GM23338 (cell line): ENCODE results near the gene JAM3. TPM values are rescaled to one million over a fixed set of nuclear protein-coding genes. Genes with fewer than 3 reads are reported as not detected.

ENCODE experiments used
- ATAC-seq: fragments of 200-7000 bp; cut with Tn5 transposase; 3 replicates; pipeline ENCODE4 v1.9.1; 2020
- DNase-seq: peaks from one replicate; pipeline ENCODE4 v3.0.0-alpha.2; 2015; ENCODE audit warnings: low spot score
- H2AFZ ChIP-seq: fragments of 200-600 bp; sonication (generic); 2 replicates; pipeline ENCODE4 v1.8.0; 2016; ENCODE audit warnings: antibody characterized with exemption, mild to moderate bottlenecking, moderate library complexity
- H3F3A ChIP-seq: fragments of 200-600 bp; sonication (generic); replicated peaks from 2 replicates; pipeline ENCODE4 v1.8.0; 2017; ENCODE audit warnings: antibody characterized with exemption, mixed run types, low read depth
- H3K27ac ChIP-seq: fragments of 200-600 bp; sonication (generic); 2 replicates; pipeline ENCODE4 v1.6.1; 2016; ENCODE audit warnings: low read depth
- H3K27me3 ChIP-seq: fragments of 200-600 bp; sonication (generic); 2 replicates; pipeline ENCODE4 v1.8.0; 2016; ENCODE audit warnings: mild to moderate bottlenecking, mixed run types, moderate library complexity; ENCODE audit not compliant: insufficient read depth
- H3K36me3 ChIP-seq: fragments of 200-600 bp; sonication (generic); 2 replicates; pipeline ENCODE4 v1.8.0; 2016; ENCODE audit warnings: mild to moderate bottlenecking; ENCODE audit not compliant: insufficient read depth
- H3K4me1 ChIP-seq: fragments of 200-600 bp; sonication (generic); 2 replicates; pipeline ENCODE4 v1.8.0; 2016; ENCODE audit warnings: mild to moderate bottlenecking, moderate library complexity; ENCODE audit not compliant: insufficient read depth
- H3K4me2 ChIP-seq: fragments of 200-600 bp; sonication (generic); 2 replicates; pipeline ENCODE4 v1.7.1; 2017; ENCODE audit warnings: mixed run types
- H3K4me3 ChIP-seq: fragments of 200-600 bp; sonication (generic); 2 replicates; pipeline ENCODE4 v1.6.1; 2016; ENCODE audit warnings: mixed run types
- H3K79me2 ChIP-seq: fragments of 200-600 bp; sonication (generic); replicated peaks from 2 replicates; pipeline ENCODE4 v1.8.0; 2017; ENCODE audit warnings: mild to moderate bottlenecking; ENCODE audit not compliant: insufficient read depth
- H3K9me2 ChIP-seq: fragments of 200-600 bp; sonication (generic); 2 replicates; pipeline ENCODE4 v1.8.0; 2017; ENCODE audit not compliant: insufficient read depth
- H4K20me1 ChIP-seq: fragments of 200-600 bp; sonication (generic); replicated peaks from 2 replicates; pipeline ENCODE4 v1.8.0; 2017; ENCODE audit warnings: mild to moderate bottlenecking; ENCODE audit not compliant: insufficient read depth
- H3K27ac Mint-ChIP-seq: 2 replicates; pipeline ENCODE4 v1.8.0; 2020; ENCODE audit warnings: inconsistent platforms, mild to moderate bottlenecking, moderate library complexity, mixed read lengths
- H3K27me3 Mint-ChIP-seq: 3 replicates; pipeline ENCODE4 v1.8.0; 2022; ENCODE audit warnings: low read depth, mild to moderate bottlenecking, moderate library complexity, mixed read lengths, inconsistent platforms; ENCODE audit not compliant: insufficient read depth, poor library complexity
- H3K36me3 Mint-ChIP-seq: 3 replicates; pipeline ENCODE4 v1.8.0; 2021; ENCODE audit warnings: low read depth, mild to moderate bottlenecking, inconsistent platforms, moderate library complexity, mixed read lengths
- H3K4me1 Mint-ChIP-seq: 3 replicates; pipeline ENCODE4 v1.8.0; 2020; ENCODE audit warnings: mild to moderate bottlenecking, inconsistent platforms, mixed read lengths
- H3K4me3 Mint-ChIP-seq: 3 replicates; pipeline ENCODE4 v1.8.0; 2021; ENCODE audit warnings: moderate library complexity, mild to moderate bottlenecking, inconsistent platforms, mixed read lengths
- H3K9me3 Mint-ChIP-seq: 3 replicates; pipeline ENCODE4 v1.8.0; 2020; ENCODE audit warnings: moderate library complexity, mild to moderate bottlenecking, inconsistent platforms, mixed read lengths
- JUNB ChIP-seq: IDR thresholded peaks from one replicate; pipeline ENCODE4 v1.6.1; 2016; ENCODE audit warnings: antibody characterized with exemption; ENCODE audit not compliant: unreplicated experiment
- POLR2AphosphoS5 ChIP-seq: IDR thresholded peaks from 2 replicates; pipeline ENCODE4 v1.6.1; 2016; ENCODE audit warnings: antibody characterized with exemption, low read depth
- REST ChIP-seq: IDR thresholded peaks from one replicate; pipeline ENCODE4 v1.6.1; 2018; ENCODE audit warnings: antibody characterized with exemption; ENCODE audit not compliant: unreplicated experiment
- ZNF462 ChIP-seq: fragments of 250-450 bp; sonication (Bioruptor Pico); IDR thresholded peaks from 2 replicates; pipeline ENCODE4 v1.5.0; 2020; ENCODE audit warnings: mild to moderate bottlenecking, moderate library complexity
- polyA plus RNA-seq: library from polyadenylated mRNA; unstranded; fragments of >200 nt; fragmentation: Nextera tagmentation; extraction: Ambion mirVana; gene quantifications from 2 replicates; pipeline ENCODE4 v1.2.1, GENCODE V29; 2016
- total RNA-seq: library from RNA; depleted of rRNA; stranded (reverse); fragments of >200 nt; shearing (Covaris generic); gene quantifications from 2 replicates; pipeline ENCODE4 v1.2.3, GENCODE V29; 2014

JAM3 gene
- total and polyA plus RNA-seq, 2 experiments from 2014 or later: 14.1 to 41.5 TPM

- TF ChIP-seq ZNF462 (CRISPR knock-in tag) (no peak), POLR2AphosphoS5 (no peak)
These were observed 29.9 kb upstream of the JAM3 start (continued) for GRCh38 chr11:134038897-134039470.

GRCh38 chr11:134039726-134040385 is 29.0 kb upstream of the JAM3 start:
- Mint-ChIP-seq H3K27me3 (peaks cover 27% of the 10 kb centered on the region), H3K9me3 (no peaks in the 10 kb centered on the region; the same call in 2 of the 3 replicates), H3K36me3 (no peaks in the 10 kb centered on the region; the same call in 2 of the 3 replicates), H3K4me1 (peaks cover 36% of the 10 kb centered on the region), H3K27ac (peak overlapping the region; percentile 22), H3K4me3 (no peak overlapping the region; the same call in 2 of the 3 replicates)
- DNase-seq (no peak), ATAC-seq (no peak)
- no peaks in the 10 kb centered on the region for H3K9me2 ChIP-seq
- H3F3A ChIP-seq: peaks cover 16% of the 10 kb centered on the region
- TF ChIP-seq REST: no peak
- no peak for TF ChIP-seq JUNB
- no peaks in the 10 kb centered on the region for H3K36me3 ChIP-seq
- H3K4me1 ChIP-seq: peaks cover 13% of the 10 kb centered on the region
- no peak overlapping the region for H3K27ac ChIP-seq
- H3K27me3 ChIP-seq: no peaks in the 10 kb centered on the region
- H3K79me2 ChIP-seq: no peaks in the 10 kb centered on the region
- H3K4me2 ChIP-seq: no peak overlapping the region
- H2AFZ ChIP-seq: no peak overlapping the region
- H4K20me1 ChIP-seq: no peaks in the 10 kb centered on the region
- no peak overlapping the region for H3K4me3 ChIP-seq
